Measurements from ENCODE around the gene HOXD8.

HOXD8 gene

GRCh38 chr2:176093145-176093897, 36.2 kb upstream of the HOXD8 start:
- DNase-seq (ENCODE audit: low spot score): no peak
- no peak for TF ChIP-seq CTCF (IDR thresholded peaks at IDR 0.05; ENCODE audit: extremely low read depth, missing control alignments)

- DNase-seq (ENCODE audit: low spot score): no peak
- no peak for TF ChIP-seq CTCF (IDR thresholded peaks at IDR 0.05; ENCODE audit: extremely low read depth, missing control alignments)
Measured at GRCh38 chr2:176093898-176094249, 35.6 kb upstream of the HOXD8 start.

- no peak for DNase-seq (ENCODE audit: low spot score)
- no peak for TF ChIP-seq CTCF (IDR thresholded peaks at IDR 0.05; ENCODE audit: extremely low read depth, missing control alignments)
Measured at GRCh38 chr2:176094349-176094748, 35.2 kb upstream of the HOXD8 start.

- TF ChIP-seq CTCF (IDR thresholded peaks at IDR 0.05; ENCODE audit: extremely low read depth, missing control alignments): no peak
- no peak for DNase-seq (ENCODE audit: low spot score)
Measured at GRCh38 chr2:176095421-176095820, 34.1 kb upstream of the HOXD8 start.

- DNase-seq (ENCODE audit: low spot score): no peak
- no peak for TF ChIP-seq CTCF (IDR thresholded peaks at IDR 0.05; ENCODE audit: extremely low read depth, missing control alignments)
Measured at GRCh38 chr2:176096243-176096985, 33.1 kb upstream of the HOXD8 start.

GRCh38 chr2:176096986-176097819, 32.3 kb upstream of the HOXD8 start:
- peak; percentile 87 for DNase-seq (ENCODE audit: low spot score)
- TF ChIP-seq CTCF (IDR thresholded peaks at IDR 0.05; ENCODE audit: extremely low read depth, missing control alignments): peak; percentile 77
